ENCODE results near the gene TSNAXIP1. TPM values are rescaled to one million over a fixed set of nuclear protein-coding genes. Genes with fewer than 3 reads are reported as not detected.
"Not testable (repeated sequence)": the region's sequence is repeated elsewhere in the genome, so short reads cannot be mapped to it uniquely, and the experiment has no call there.

Gene TSNAXIP1
- total RNA-seq, 1 experiment from 2014 or later, result 1.9 TPM

GRCh38 chr16:67833415-67834241 is 26.9 kb downstream of the TSNAXIP1 start:
- intact Hi-C loops (cut with micrococcal nuclease; ENCODE audit: unreplicated experiment), result no loop called here
- ChIA-PET POLR2A (ENCODE audit: unreplicated experiment) (interaction anchor here (0.7 kb wide), 1 partner anchor 99 kb away, joined by 3 read pairs; no protein-coding TSS in a partner anchor), CTCF (interaction anchor here (0.6 to 1.1 kb wide), 3 partner anchors 50 to 311 kb away, joined by 3 to 5 read pairs (median 3); partner anchors contain the start of genes NRN1L and PARD6A)
- Histone ChIP-seq H3K27me3 (ENCODE audit: insufficient read depth, low read depth) (no peaks in the 10 kb centered on the region), H3K9me3 (ENCODE audit: insufficient read depth, low read depth) (no peaks in the 10 kb centered on the region), H2AFZ (peak overlapping the region; percentile 99), H3K36me3 (ENCODE audit: low read depth) (no peaks in the 10 kb centered on the region), H3K27ac (no peak overlapping the region), H3K79me2 (ENCODE audit: low read depth) (no peaks in the 10 kb centered on the region; the same call in 1 of the 2 replicates), H3K4me3 (peak overlapping the region; percentile 97), H4K20me1 (ENCODE audit: insufficient read depth) (no peaks in the 10 kb centered on the region), H3K4me1 (replicated peaks; ENCODE audit: insufficient read depth) (peaks cover 6% of the 10 kb centered on the region; the same call in 1 of the 2 replicates), H3K9me2 (ENCODE audit: insufficient read depth) (no peaks in the 10 kb centered on the region), H3F3A (ENCODE audit: insufficient read depth, low read depth) (no peaks in the 10 kb centered on the region; the same call in 1 of the 2 replicates), H3K4me2 (peak overlapping the region; percentile 94)
- DNase-seq, result peak; percentile 76 to 87
- TSS peak; percentile 60 for BruUV-seq (replicated peaks)
- TF ChIP-seq EZH2 (IDR thresholded peaks at IDR 0.05; ENCODE audit: low read depth) (no peak), CTCF (conservative IDR thresholded peaks at IDR 0.05) (no peak)

DNA sequence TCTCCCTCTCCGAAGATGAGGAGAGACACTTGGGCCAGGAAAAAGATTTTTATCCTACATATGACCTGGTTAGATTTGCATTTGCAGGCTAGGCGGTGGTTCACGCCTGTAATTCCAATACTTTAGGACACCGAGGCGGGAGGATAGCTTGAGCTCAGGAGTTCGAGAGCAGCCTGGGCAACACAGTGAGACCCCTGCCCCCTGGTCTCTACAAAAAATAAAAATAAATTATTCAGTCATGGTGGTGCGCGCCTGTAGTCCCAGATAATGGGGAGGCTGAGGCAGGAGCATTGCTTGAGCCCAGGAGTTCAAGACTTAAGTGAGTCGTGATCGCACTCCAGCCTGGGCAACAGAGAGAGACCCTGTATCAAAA is 27.5 kb downstream of the TSNAXIP1 start:
- H3K79me2 ChIP-seq (ENCODE audit: low read depth), result no peaks in the 10 kb centered on the region; the same call in 1 of the 2 replicates
- H4K20me1 ChIP-seq (ENCODE audit: insufficient read depth), result no peaks in the 10 kb centered on the region
- H3K27me3 ChIP-seq (ENCODE audit: insufficient read depth, low read depth), result no peaks in the 10 kb centered on the region
- no peaks in the 10 kb centered on the region for H3K9me3 ChIP-seq (ENCODE audit: insufficient read depth, low read depth)
- H3F3A ChIP-seq (ENCODE audit: insufficient read depth, low read depth), result no peaks in the 10 kb centered on the region; the same call in 1 of the 2 replicates
- H2AFZ ChIP-seq, result peak overlapping the region; percentile 99
- peaks cover 6% of the 10 kb centered on the region; the same call in 1 of the 2 replicates for H3K4me1 ChIP-seq (replicated peaks; ENCODE audit: insufficient read depth)
- no peaks in the 10 kb centered on the region for H3K36me3 ChIP-seq (ENCODE audit: low read depth)
- intact Hi-C loops (cut with micrococcal nuclease; ENCODE audit: unreplicated experiment), result no loop called here
- ChIA-PET POLR2A (ENCODE audit: unreplicated experiment) (interaction anchor here (0.7 kb wide), 1 partner anchor 99 kb away, joined by 3 read pairs; no protein-coding TSS in a partner anchor), CTCF (interaction anchor here (0.5 to 0.7 kb wide), 2 partner anchors 15 to 311 kb away, joined by 3 read pairs; no protein-coding TSS in a partner anchor)
- BruUV-seq (replicated peaks), result no TSS peak
- peak overlapping the region; percentile 97 for H3K4me3 ChIP-seq
- DNase-seq, result no peak
- TF ChIP-seq EZH2 (IDR thresholded peaks at IDR 0.05; ENCODE audit: low read depth), result no peak
- TF ChIP-seq CTCF (conservative IDR thresholded peaks at IDR 0.05), result no peak
- H3K4me2 ChIP-seq, result peak overlapping the region; percentile 94
- H3K27ac ChIP-seq, result no peak overlapping the region
- H3K9me2 ChIP-seq (ENCODE audit: insufficient read depth), result no peaks in the 10 kb centered on the region

- H3K9me3 ChIP-seq (ENCODE audit: insufficient read depth, low read depth); POLR2A ChIA-PET (ENCODE audit: unreplicated experiment); H3K27me3 ChIP-seq (ENCODE audit: insufficient read depth, low read depth); H2AFZ ChIP-seq; H4K20me1 ChIP-seq (ENCODE audit: insufficient read depth); DNase-seq; H3K79me2 ChIP-seq (ENCODE audit: low read depth); BruUV-seq (replicated peaks); H3F3A ChIP-seq (ENCODE audit: insufficient read depth, low read depth); H3K4me1 ChIP-seq (replicated peaks; ENCODE audit: insufficient read depth); H3K4me3 ChIP-seq; intact Hi-C loops (cut with micrococcal nuclease; ENCODE audit: unreplicated experiment); H3K36me3 ChIP-seq (ENCODE audit: low read depth); H3K9me2 ChIP-seq (ENCODE audit: insufficient read depth); H3K27ac ChIP-seq; H3K4me2 ChIP-seq: not testable (repeated sequence)
- CTCF ChIA-PET, result interaction anchor here (0.7 kb wide), 1 partner anchor 21 kb away, joined by 4 read pairs; no protein-coding TSS in a partner anchor
These were observed 30.5 kb downstream of the TSNAXIP1 start for GRCh38 chr16:67837190-67837589.
